VCaP (cell line): ENCODE measurements around the gene FGD2.

Experiments
- H3K27ac ChIP-seq: fragments of 450-650 bp; 2 replicates; pipeline ENCODE4 v1.5.1; 2017
- CTCF ChIP-seq: fragments of 450-650 bp; conservative IDR thresholded peaks from 2 replicates; pipeline ENCODE4 v1.5.1; 2017; ENCODE audit warnings: mild to moderate bottlenecking, moderate library complexity

The FGD2 gene

GRCh38 chr6:36968266-36968977 lies 37.0 kb upstream of the FGD2 start:
- TF ChIP-seq CTCF: no peak
- no peak overlapping the region for H3K27ac ChIP-seq

- TF ChIP-seq CTCF: no peak
- no peak overlapping the region for H3K27ac ChIP-seq
Observed at GRCh38 chr6:36969240-36969691, 36.2 kb upstream of the FGD2 start.

- no peak for TF ChIP-seq CTCF
- no peak overlapping the region for H3K27ac ChIP-seq
Observed at GRCh38 chr6:36969988-36970891, 35.2 kb upstream of the FGD2 start.

GRCh38 chr6:36970892-36971842 lies 34.3 kb upstream of the FGD2 start:
- TF ChIP-seq CTCF: no peak
- H3K27ac ChIP-seq: no peak overlapping the region

DNA sequence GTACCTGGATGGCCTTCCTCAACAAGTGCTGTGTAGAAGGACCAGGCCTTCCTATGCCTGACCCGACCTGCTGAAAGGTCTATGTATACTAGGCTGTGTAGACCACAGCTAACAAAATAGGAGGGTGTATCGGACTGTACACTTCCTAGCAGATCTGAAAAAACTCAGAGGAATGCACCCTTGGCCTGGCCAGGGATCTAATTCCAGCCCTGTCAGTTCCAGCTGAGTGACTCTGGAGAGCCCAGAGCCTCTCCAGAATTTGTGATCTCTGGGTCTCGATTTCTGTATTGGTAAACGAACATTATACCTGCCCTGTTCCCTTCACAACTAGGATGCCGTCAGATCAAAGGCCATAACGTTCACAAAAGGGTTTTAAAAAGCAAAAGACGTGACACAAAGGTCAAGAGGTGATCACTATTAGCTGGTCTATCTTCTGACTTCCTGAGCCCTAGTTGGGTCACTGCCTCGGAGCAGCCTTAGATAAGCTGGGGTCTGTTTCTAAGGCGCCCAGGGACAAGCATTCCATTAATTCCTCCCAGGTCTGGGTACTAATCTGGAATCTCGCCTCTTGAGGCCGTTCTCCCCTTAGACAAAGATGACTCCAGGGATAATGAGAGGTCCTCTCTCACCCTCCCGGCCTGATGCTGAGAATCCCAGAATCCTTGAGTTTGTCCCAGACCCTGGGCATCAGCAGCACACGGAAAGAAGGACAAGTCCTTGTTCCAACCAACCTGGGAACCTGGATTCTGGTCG lies 33.4 kb upstream of the FGD2 start:
- H3K27ac ChIP-seq: no peak overlapping the region

DNA sequence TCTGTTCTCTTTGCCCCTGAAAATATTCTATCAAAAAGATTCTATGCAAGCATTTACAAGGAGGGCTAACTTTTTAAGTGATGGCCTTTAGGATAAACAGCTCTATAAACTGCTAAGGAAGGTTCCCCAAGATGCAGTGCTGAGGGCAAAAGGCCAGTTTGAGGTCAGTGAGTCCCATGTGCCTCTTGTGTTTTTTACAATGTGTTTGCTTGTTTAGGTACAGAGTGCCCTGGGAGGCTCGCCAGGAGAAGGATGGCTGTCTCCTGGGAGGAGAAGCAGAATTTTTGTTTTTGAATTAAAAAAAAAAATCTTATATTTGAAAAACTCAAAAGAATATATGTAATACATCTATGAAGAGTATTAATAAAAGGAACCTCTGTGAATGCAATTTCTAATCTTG lies 32.3 kb upstream of the FGD2 start:
- TF ChIP-seq CTCF: no peak
- H3K27ac ChIP-seq: no peak overlapping the region

More for the DNA sequence above, 33.4 kb upstream of the FGD2 start:
- TF ChIP-seq CTCF: no peak
